MM.1S (cell line): ENCODE results near the gene FAM174C.

ENCODE experiments used
- DNase-seq: peaks from one replicate; pipeline ENCODE4 v3.0.0-alpha.2; 2015
- H2AFZ ChIP-seq: fragments of 300-600 bp; sonication (generic); 2 replicates; pipeline ENCODE4 v1.6.0; 2016; ENCODE audit warnings: antibody characterized with exemption, low read length
- H3F3A ChIP-seq: fragments of 300-600 bp; sonication (generic); 2 replicates; pipeline ENCODE4 v1.6.1; 2016; ENCODE audit warnings: mild to moderate bottlenecking, antibody characterized with exemption, low read length, moderate library complexity, mixed read lengths; ENCODE audit not compliant: insufficient read depth
- H3K27ac ChIP-seq: fragments of 300-600 bp; sonication (generic); 2 replicates; pipeline ENCODE4 v1.5.1; 2016; ENCODE audit warnings: mild to moderate bottlenecking, low read length
- H3K27me3 ChIP-seq: fragments of 300-600 bp; sonication (generic); replicated peaks from 2 replicates; pipeline ENCODE4 v1.6.0; 2016; ENCODE audit warnings: low read length; ENCODE audit not compliant: insufficient read depth
- H3K36me3 ChIP-seq: fragments of 300-600 bp; sonication (generic); replicated peaks from 2 replicates; pipeline ENCODE4 v1.6.1; 2016; ENCODE audit warnings: mild to moderate bottlenecking, low read length, mixed read lengths; ENCODE audit not compliant: insufficient read depth
- H3K4me1 ChIP-seq: fragments of 300-600 bp; sonication (generic); 2 replicates; pipeline ENCODE4 v1.6.1; 2016; ENCODE audit warnings: low read length, mixed read lengths
- H3K4me2 ChIP-seq: fragments of 300-600 bp; sonication (generic); 2 replicates; pipeline ENCODE4 v1.6.0; 2016; ENCODE audit warnings: low read depth, low read length
- H3K4me3 ChIP-seq: fragments of 300-600 bp; sonication (generic); 2 replicates; pipeline ENCODE4 v1.5.1; 2016; ENCODE audit warnings: low read length, mixed read lengths
- H3K79me2 ChIP-seq: fragments of 300-600 bp; sonication (generic); 2 replicates; pipeline ENCODE4 v1.6.1; 2016; ENCODE audit warnings: mixed run types, low read length, mixed read lengths
- H3K9ac ChIP-seq: fragments of 300-600 bp; sonication (generic); 2 replicates; pipeline ENCODE4 v1.6.1; 2016; ENCODE audit warnings: low read length, mixed read lengths
- H3K9me2 ChIP-seq: fragments of 300-600 bp; sonication (generic); replicated peaks from 2 replicates; pipeline ENCODE4 v1.6.1; 2016; ENCODE audit warnings: mild to moderate bottlenecking, low read length, mixed read lengths; ENCODE audit not compliant: insufficient read depth
- H3K9me3 ChIP-seq: fragments of 300-600 bp; sonication (generic); replicated peaks from 2 replicates; pipeline ENCODE4 v1.6.1; 2016; ENCODE audit warnings: mild to moderate bottlenecking, low read length, mixed read lengths; ENCODE audit not compliant: insufficient read depth
- H4K20me1 ChIP-seq: fragments of 300-600 bp; sonication (generic); 2 replicates; pipeline ENCODE4 v1.6.1; 2016; ENCODE audit warnings: mild to moderate bottlenecking, low read length, moderate library complexity, mixed read lengths; ENCODE audit not compliant: insufficient read depth
- EZH2 ChIP-seq: fragments of 300-600 bp; sonication (generic); optimal IDR thresholded peaks from 2 replicates; pipeline ENCODE3; 2017; ENCODE audit warnings: low read depth, mild to moderate bottlenecking, antibody characterized with exemption, low read length, mixed read lengths
- EZH2phosphoT487 ChIP-seq: fragments of 300-600 bp; sonication (generic); IDR thresholded peaks from 2 replicates; pipeline ENCODE4 v1.6.1; 2018; ENCODE audit warnings: antibody characterized with exemption, low read length
- TF ChIP-seq, protein P1 (sequence below): fragments of 300-600 bp; sonication (generic); IDR thresholded peaks from 2 replicates; pipeline ENCODE4 v1.5.1; 2016; ENCODE audit warnings: antibody characterized with exemption, low read length, mixed read lengths

FAM174C gene

DNA sequence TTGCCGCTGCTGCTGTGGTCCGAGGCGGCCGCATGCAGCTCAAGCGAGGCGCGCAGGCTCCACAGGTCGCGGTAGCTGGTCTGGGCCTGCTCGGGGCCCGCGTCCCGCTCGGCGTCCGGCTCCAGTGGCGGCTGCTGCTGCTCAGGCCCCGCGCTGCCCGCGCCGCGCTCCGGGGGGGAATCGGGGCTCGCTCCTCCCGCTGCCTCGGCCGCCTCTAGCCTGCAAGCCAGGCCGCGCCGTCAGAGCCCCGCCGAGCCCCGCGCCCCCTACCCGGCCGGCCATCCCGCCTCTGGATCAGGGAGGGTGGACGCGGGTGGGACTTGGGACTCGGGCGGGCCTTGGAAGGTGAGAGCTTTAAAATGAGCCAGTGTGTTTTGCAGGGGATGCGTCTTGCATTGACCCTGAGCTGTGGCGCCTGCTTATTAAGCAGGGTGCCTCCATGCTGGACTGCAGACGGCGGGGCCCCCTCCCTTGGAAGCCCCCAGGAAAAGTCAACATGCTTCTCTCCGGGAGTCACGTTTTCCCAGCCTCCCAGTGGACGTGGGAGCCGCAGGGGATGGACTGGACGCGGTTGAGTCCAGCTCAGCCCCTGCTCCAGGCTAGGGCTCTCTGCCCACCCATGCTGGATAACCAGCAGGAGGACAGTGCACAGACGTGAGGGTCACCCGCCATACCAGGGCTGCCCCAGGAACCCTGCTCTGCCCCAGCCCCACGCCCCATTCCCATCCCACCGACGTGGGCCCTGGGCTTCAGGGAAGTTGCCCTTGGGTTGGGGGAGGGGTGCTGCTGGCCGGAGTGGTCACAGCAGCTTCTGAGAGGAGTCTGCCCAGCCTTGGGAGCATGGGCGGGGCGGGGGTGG is 45.2 kb upstream of the FAM174C start:
- H3K9me2 ChIP-seq: no peaks in the 10 kb centered on the region
- no peaks in the 10 kb centered on the region for H3K36me3 ChIP-seq
- peaks cover 37% of the 10 kb centered on the region for H3K27me3 ChIP-seq
- H3K9ac ChIP-seq: no peak overlapping the region
- H4K20me1 ChIP-seq: no peaks in the 10 kb centered on the region
- H3K9me3 ChIP-seq: no peaks in the 10 kb centered on the region
- H2AFZ ChIP-seq: no peak overlapping the region
- no peaks in the 10 kb centered on the region for H3K79me2 ChIP-seq
- no peak for DNase-seq
- TF ChIP-seq EZH2 (no peak), EZH2phosphoT487 (no peak)
- TF ChIP-seq, protein P1, sequence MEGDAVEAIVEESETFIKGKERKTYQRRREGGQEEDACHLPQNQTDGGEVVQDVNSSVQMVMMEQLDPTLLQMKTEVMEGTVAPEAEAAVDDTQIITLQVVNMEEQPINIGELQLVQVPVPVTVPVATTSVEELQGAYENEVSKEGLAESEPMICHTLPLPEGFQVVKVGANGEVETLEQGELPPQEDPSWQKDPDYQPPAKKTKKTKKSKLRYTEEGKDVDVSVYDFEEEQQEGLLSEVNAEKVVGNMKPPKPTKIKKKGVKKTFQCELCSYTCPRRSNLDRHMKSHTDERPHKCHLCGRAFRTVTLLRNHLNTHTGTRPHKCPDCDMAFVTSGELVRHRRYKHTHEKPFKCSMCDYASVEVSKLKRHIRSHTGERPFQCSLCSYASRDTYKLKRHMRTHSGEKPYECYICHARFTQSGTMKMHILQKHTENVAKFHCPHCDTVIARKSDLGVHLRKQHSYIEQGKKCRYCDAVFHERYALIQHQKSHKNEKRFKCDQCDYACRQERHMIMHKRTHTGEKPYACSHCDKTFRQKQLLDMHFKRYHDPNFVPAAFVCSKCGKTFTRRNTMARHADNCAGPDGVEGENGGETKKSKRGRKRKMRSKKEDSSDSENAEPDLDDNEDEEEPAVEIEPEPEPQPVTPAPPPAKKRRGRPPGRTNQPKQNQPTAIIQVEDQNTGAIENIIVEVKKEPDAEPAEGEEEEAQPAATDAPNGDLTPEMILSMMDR: no peak
- H3F3A ChIP-seq: no peaks in the 10 kb centered on the region
- H3K4me2 ChIP-seq: no peak overlapping the region
- no peak overlapping the region for H3K4me3 ChIP-seq
- H3K4me1 ChIP-seq: no peaks in the 10 kb centered on the region
- H3K27ac ChIP-seq: no peak overlapping the region

DNA sequence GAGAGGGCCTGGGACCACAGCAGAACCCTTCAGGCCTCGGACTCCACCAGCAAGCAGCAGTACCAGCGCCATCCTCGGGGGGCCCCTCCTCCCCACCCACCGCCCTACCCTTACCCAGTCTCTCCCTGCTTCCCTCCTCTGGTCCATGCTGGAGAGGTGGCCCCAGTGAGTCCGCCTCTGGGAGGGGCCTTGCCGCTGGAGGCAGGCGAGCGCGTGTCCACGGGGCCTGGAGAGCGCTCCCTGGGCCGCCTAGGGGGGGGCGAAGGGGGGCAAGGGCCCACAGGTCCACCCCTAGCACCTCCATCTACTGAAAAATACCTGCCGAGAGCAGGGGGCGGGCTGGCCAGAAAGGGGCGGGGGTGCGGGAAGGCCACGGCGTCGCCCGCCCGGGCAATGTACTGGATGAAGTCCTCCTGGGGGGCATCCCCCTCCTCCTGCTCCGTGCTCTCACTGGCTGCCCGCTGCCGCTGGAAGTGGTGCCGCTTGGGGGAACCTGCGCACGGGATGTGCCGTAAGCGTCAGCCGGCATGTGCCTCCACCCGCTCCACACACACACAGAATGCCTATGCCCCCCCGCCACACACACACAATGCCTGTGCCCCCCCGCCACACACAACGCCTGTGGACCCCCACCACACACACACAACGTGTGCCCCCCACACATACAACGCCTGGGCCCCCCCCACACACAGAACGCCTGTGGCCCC is 44.4 kb upstream of the FAM174C start:
- Histone ChIP-seq H3K4me3 (no peak overlapping the region), H3K4me1 (no peaks in the 10 kb centered on the region), H3K27me3 (peaks cover 44% of the 10 kb centered on the region), H3K79me2 (no peaks in the 10 kb centered on the region), H4K20me1 (no peaks in the 10 kb centered on the region), H3K36me3 (no peaks in the 10 kb centered on the region), H3K27ac (no peak overlapping the region), H3K9ac (no peak overlapping the region), H3K9me3 (no peaks in the 10 kb centered on the region), H3K4me2 (no peak overlapping the region), H2AFZ (no peak overlapping the region), H3F3A (no peaks in the 10 kb centered on the region), H3K9me2 (no peaks in the 10 kb centered on the region)
- DNase-seq: no peak
- TF ChIP-seq, protein P1: no peak
- TF ChIP-seq EZH2phosphoT487: no peak
- TF ChIP-seq EZH2: no peak

DNA sequence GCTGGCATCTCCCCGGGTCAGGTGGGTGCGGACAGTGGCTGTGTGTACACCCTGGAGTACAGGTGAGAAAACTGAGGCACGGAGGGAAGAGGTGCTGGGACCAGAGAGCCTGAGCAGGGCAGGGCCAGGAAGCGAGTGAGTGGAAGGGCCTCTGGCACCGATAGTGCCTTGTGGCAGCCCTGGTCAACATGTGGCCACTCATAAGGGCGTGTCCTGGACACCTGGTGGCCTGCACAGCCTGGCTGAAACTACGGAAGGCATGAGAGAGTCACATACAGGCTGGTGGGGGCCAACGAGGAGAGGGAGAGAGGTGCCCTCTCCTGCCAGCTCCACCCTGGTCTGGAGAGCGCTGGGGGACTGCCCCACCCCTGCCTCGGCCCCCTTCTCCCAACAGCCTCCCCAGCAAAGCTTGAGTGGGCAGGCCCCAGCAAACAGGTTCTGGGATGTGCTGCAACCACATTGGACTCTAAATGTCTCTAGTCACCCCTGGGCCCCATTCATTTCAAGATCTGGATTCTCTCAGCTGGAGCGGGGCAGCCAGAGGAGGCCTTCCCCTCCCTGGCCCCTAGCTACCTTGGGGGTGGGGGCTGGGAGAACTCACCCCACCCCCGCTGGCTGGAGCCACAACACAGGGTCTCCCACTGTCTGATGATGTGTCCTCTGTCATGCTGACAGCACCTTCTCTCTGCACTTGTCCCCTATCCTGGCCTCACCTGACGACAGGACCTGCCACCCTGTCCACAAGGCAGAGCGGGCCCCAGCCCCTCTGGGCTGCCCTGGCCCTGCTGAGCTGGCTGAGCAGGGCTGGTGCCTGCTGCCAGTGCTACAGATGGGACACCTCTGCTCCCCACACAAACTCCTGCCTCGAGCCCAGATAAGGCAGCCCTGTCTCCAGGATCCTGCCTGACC is 43.3 kb upstream of the FAM174C start:
- Histone ChIP-seq H3K79me2 (no peaks in the 10 kb centered on the region), H2AFZ (no peak overlapping the region), H3F3A (no peaks in the 10 kb centered on the region)

More for the DNA sequence above, 43.3 kb upstream of the FAM174C start:
- Histone ChIP-seq H3K4me1 (no peaks in the 10 kb centered on the region), H3K27ac (no peak overlapping the region), H3K9me2 (no peaks in the 10 kb centered on the region), H4K20me1 (no peaks in the 10 kb centered on the region), H3K9ac (no peak overlapping the region), H3K36me3 (no peaks in the 10 kb centered on the region), H3K4me2 (no peak overlapping the region), H3K9me3 (no peaks in the 10 kb centered on the region), H3K4me3 (no peak overlapping the region), H3K27me3 (peaks cover 53% of the 10 kb centered on the region)
- no peak for TF ChIP-seq EZH2
- TF ChIP-seq, protein P1: no peak
- no peak for TF ChIP-seq EZH2phosphoT487
- DNase-seq: no peak
